H9 (cell line): ENCODE measurements around the gene IZUMO4. TPM values are rescaled to one million over a fixed set of nuclear protein-coding genes. Genes with fewer than 3 reads are reported as not detected.

Experiments used
- DNase-seq: peaks from one replicate; pipeline ENCODE4 v3.0.0-alpha.2; 2017
- H2AFZ ChIP-seq: one replicate; pipeline ENCODE4 v1.6.1; 2013; ENCODE audit warnings: mild to moderate bottlenecking, low read length, control low read depth, moderate library complexity
- H2AK5ac ChIP-seq: 2 replicates; pipeline ENCODE4 v1.6.1; 2013; ENCODE audit warnings: low read length, control low read depth, mixed read lengths; ENCODE audit not compliant: insufficient read length
- H2BK120ac ChIP-seq: one replicate; pipeline ENCODE4 v1.6.1; 2013; ENCODE audit warnings: low read depth, mild to moderate bottlenecking, low read length, control low read depth, inconsistent platforms; ENCODE audit not compliant: poor library complexity, severe bottlenecking
- H2BK12ac ChIP-seq: 2 replicates; pipeline ENCODE4 v1.6.1; 2013; ENCODE audit warnings: low read length, control low read depth, mixed read lengths, low read depth; ENCODE audit not compliant: insufficient read length
- H2BK15ac ChIP-seq: 2 replicates; pipeline ENCODE4 v1.6.1; 2013; ENCODE audit warnings: low read depth, low read length, control low read depth
- H2BK20ac ChIP-seq: one replicate; pipeline ENCODE4 v1.6.1; 2013; ENCODE audit warnings: low read depth, mild to moderate bottlenecking, low read length, control low read depth, inconsistent platforms; ENCODE audit not compliant: poor library complexity, severe bottlenecking
- H2BK5ac ChIP-seq: 2 replicates; pipeline ENCODE4 v1.6.1; 2013; ENCODE audit warnings: low read length, control low read depth, mixed read lengths; ENCODE audit not compliant: insufficient read length
- H3K14ac ChIP-seq: 2 replicates; pipeline ENCODE4 v1.6.1; 2013; ENCODE audit warnings: low read length, control low read depth; ENCODE audit not compliant: insufficient read depth
- H3K18ac ChIP-seq: 2 replicates; pipeline ENCODE4 v1.6.1; 2013; ENCODE audit warnings: low read depth, mild to moderate bottlenecking, mixed read lengths, low read length, control low read depth; ENCODE audit not compliant: insufficient read length
- H3K23ac ChIP-seq: 2 replicates; pipeline ENCODE4 v1.6.1; 2013; ENCODE audit warnings: low read length, control low read depth, mixed read lengths, low read depth; ENCODE audit not compliant: insufficient read length
- H3K23me2 ChIP-seq: 2 replicates; pipeline ENCODE4 v1.6.1; 2013; ENCODE audit warnings: low read depth, mild to moderate bottlenecking, mixed read lengths, low read length, control low read depth; ENCODE audit not compliant: insufficient read length, poor library complexity, severe bottlenecking
- H3K27ac ChIP-seq: 2 replicates; pipeline ENCODE4 v1.5.1; 2013; ENCODE audit warnings: low read length, control low read depth, mixed read lengths, low read depth; ENCODE audit not compliant: insufficient read length
- H3K27me3 ChIP-seq: 2 replicates; pipeline ENCODE4 v1.6.1; 2013; ENCODE audit warnings: low read length, control low read depth, inconsistent platforms; ENCODE audit not compliant: insufficient read depth
- H3K4ac ChIP-seq: 2 replicates; pipeline ENCODE4 v1.6.1; 2013; ENCODE audit warnings: low read depth, mild to moderate bottlenecking, control low read depth, inconsistent platforms, low read length, moderate library complexity
- H3K4me1 ChIP-seq: 2 replicates; pipeline ENCODE4 v1.6.1; 2013; ENCODE audit warnings: low read length, control low read depth, inconsistent platforms; ENCODE audit not compliant: insufficient read depth
- H3K4me2 ChIP-seq: 2 replicates; pipeline ENCODE4 v1.6.1; 2013; ENCODE audit warnings: low read length, control low read depth, mixed read lengths; ENCODE audit not compliant: insufficient read length, insufficient read depth
- H3K56ac ChIP-seq: 2 replicates; pipeline ENCODE4 v1.6.1; 2013; ENCODE audit warnings: low read depth, mild to moderate bottlenecking, mixed read lengths, low read length, control low read depth; ENCODE audit not compliant: insufficient read length
- H3K79me1 ChIP-seq: 2 replicates; pipeline ENCODE4 v1.6.1; 2013; ENCODE audit warnings: low read depth, mild to moderate bottlenecking, moderate library complexity, low read length, control low read depth, inconsistent platforms; ENCODE audit not compliant: insufficient read depth, poor library complexity, severe bottlenecking
- H3K79me2 ChIP-seq: 2 replicates; pipeline ENCODE4 v1.6.1; 2013; ENCODE audit warnings: low read length, control low read depth, inconsistent platforms; ENCODE audit not compliant: insufficient read depth
- H3K9ac ChIP-seq: 2 replicates; pipeline ENCODE4 v1.6.1; 2013; ENCODE audit warnings: low read length, control low read depth, mixed read lengths; ENCODE audit not compliant: insufficient read length; ENCODE audit errors: extremely low read depth
- H3K9me3 ChIP-seq: one replicate; pipeline ENCODE4 v1.6.1; 2013; ENCODE audit warnings: low read depth, low read length, inconsistent platforms; ENCODE audit not compliant: control insufficient read depth
- H3T11ph ChIP-seq: one replicate; pipeline ENCODE4 v1.6.1; 2013; ENCODE audit warnings: mild to moderate bottlenecking, low read length, control low read depth, inconsistent platforms
- H4K20me1 ChIP-seq: one replicate; pipeline ENCODE4 v1.6.1; 2013; ENCODE audit not compliant: control insufficient read depth, insufficient read length, insufficient read depth
- H4K5ac ChIP-seq: 2 replicates; pipeline ENCODE4 v1.6.1; 2013; ENCODE audit warnings: low read depth, mild to moderate bottlenecking, mixed read lengths, low read length, control low read depth; ENCODE audit not compliant: insufficient read length
- H4K8ac ChIP-seq: replicated peaks from 2 replicates; pipeline ENCODE4 v1.6.1; 2013; ENCODE audit warnings: low read length, control low read depth, mixed read lengths, low read depth; ENCODE audit not compliant: insufficient read length
- H4K91ac ChIP-seq: 2 replicates; pipeline ENCODE4 v1.6.1; 2013; ENCODE audit warnings: low read depth, mild to moderate bottlenecking, moderate library complexity, mixed read lengths, low read length, control low read depth; ENCODE audit not compliant: insufficient read length
- H3K27ac Mint-ChIP-seq, 3 experiments: 2 replicates in 2 of 3; 3 replicates in 1 of 3; pipeline ENCODE4 v1.8.0; 2020 to 2021; ENCODE audit warnings: mixed read lengths in 3 of 3, mild to moderate bottlenecking in 1 of 3, moderate library complexity in 1 of 3
- H3K27me3 Mint-ChIP-seq: 2 replicates; pipeline ENCODE4 v1.8.0; 2021; ENCODE audit warnings: low read depth, mild to moderate bottlenecking, moderate library complexity, mixed read lengths
- H3K36me3 Mint-ChIP-seq, 3 experiments: 2 replicates in 2 of 3; 3 replicates in 1 of 3; pipeline ENCODE4 v1.8.0; 2020 to 2021; ENCODE audit warnings: low read depth in 3 of 3, mixed read lengths in 3 of 3; ENCODE audit not compliant: insufficient read depth in 1 of 3
- H3K4me1 Mint-ChIP-seq, 2 experiments: 2 replicates each; pipeline ENCODE4 v1.8.0; 2020; ENCODE audit warnings: mixed read lengths in 2 of 2
- H3K4me3 Mint-ChIP-seq, 2 experiments: 2 replicates in 1 of 2; 3 replicates in 1 of 2; pipeline ENCODE4 v1.8.0; 2020 to 2021; ENCODE audit warnings: mild to moderate bottlenecking in 2 of 2, mixed read lengths in 2 of 2, moderate library complexity in 1 of 2
- H3K9me3 Mint-ChIP-seq, 2 experiments: 2 replicates in 1 of 2; 3 replicates in 1 of 2; pipeline ENCODE4 v1.8.0; 2020; ENCODE audit warnings: mild to moderate bottlenecking in 2 of 2, mixed read lengths in 2 of 2, moderate library complexity in 1 of 2
- CTCF ChIP-seq: fragments of 200-600 bp; sonication (generic); conservative IDR thresholded peaks from 3 replicates; pipeline ENCODE4 v1.8.0; 2021; ENCODE audit warnings: antibody characterized with exemption, mild to moderate bottlenecking
- WGBS: extraction: QIAGEN DNeasy Blood & Tissue Kit; methylation state at CpG from one replicate; pipeline ENCODE4 v1.1.7; 2013; ENCODE audit warnings: missing lambda C conversion rate, low lambda C conversion rate, mixed read lengths; ENCODE audit not compliant: insufficient read length; ENCODE audit errors: extremely low coverage; 5-methylcytosine and 5-hydroxymethylcytosine counted together
- total RNA-seq: library from RNA; stranded (reverse); gene quantifications from 2 replicates; pipeline ENCODE4 v1.2.1, GENCODE V29; 2021

The IZUMO4 gene
- total RNA-seq, 1 experiment from 2014 or later, result 2.1 TPM

- Histone ChIP-seq H2BK15ac (no peak overlapping the region), H3K9ac (no peak overlapping the region), H3K56ac (no peak overlapping the region), H3K23me2 (no peaks in the 10 kb centered on the region), H3K27ac (no peak overlapping the region), H3K79me2 (peaks cover 2% of the 10 kb centered on the region; the same call in 1 of the 2 replicates), H4K91ac (no peak overlapping the region), H3K4me1 (no peaks in the 10 kb centered on the region), H2BK5ac (no peak overlapping the region), H2AK5ac (no peak overlapping the region), H4K8ac (no peak overlapping the region), H4K5ac (no peak overlapping the region), H4K20me1 (no peaks in the 10 kb centered on the region), H3K18ac (no peak overlapping the region), H3K4me2 (no peak overlapping the region), H2AFZ (no peak overlapping the region), H3K4ac (no peak overlapping the region), H2BK20ac (no peak overlapping the region), H3K23ac (no peak overlapping the region), H3T11ph (no peak overlapping the region), H3K14ac (no peak overlapping the region), H3K9me3 (no peaks in the 10 kb centered on the region), H2BK120ac (no peak overlapping the region), H3K79me1 (no peaks in the 10 kb centered on the region), H2BK12ac (no peak overlapping the region), H3K27me3 (no peaks in the 10 kb centered on the region)
- no peak for DNase-seq
- peaks cover 2 to 6% of the 10 kb centered on the region in 2 experiments; a peak in 3 of 4 replicates for H3K4me1 Mint-ChIP-seq
- no peaks in the 10 kb centered on the region; the same call in 1 of the 2 replicates for H3K27me3 Mint-ChIP-seq
- no peak for TF ChIP-seq CTCF
- no peak overlapping the region for H3K4me3 Mint-ChIP-seq
- WGBS, result no CpG with 5 or more reads among the region's 39 CpGs
- H3K27ac Mint-ChIP-seq, result no peak overlapping the region
- H3K9me3 Mint-ChIP-seq, result peaks cover 0 to 2% of the 10 kb centered on the region in 2 experiments; a peak in 3 of 5 replicates
- H3K36me3 Mint-ChIP-seq, result peaks cover 19 to 50% (median 44%) of the 10 kb centered on the region in 3 experiments
These were observed 3.4 kb downstream of the IZUMO4 start for GRCh38 chr19:2099937-2100718.
